Sigmoid colon (tissue), 7 donors: ENCODE data around the gene MRPS18B. TPM values are rescaled to one million over a fixed set of nuclear protein-coding genes. Genes with fewer than 3 reads are reported as not detected.
A peak's percentile ranks its signal among the peaks of the same experiment; 100 is the strongest.

Experiments used
- DNase-seq: peaks from one replicate; pipeline ENCODE4 v3.0.0-alpha.2; 2019
- H3K27ac ChIP-seq, 4 donors: fragments of 200-600 bp; sonication (generic); one replicate each; pipeline ENCODE4 v1.5.1; 2016 to 2019; ENCODE audit warnings: mild to moderate bottlenecking in 1 of 4
- H3K27me3 ChIP-seq, 3 donors: fragments of 200-600 bp; sonication (generic); one replicate each; pipeline ENCODE4 v1.5.1; 2019; ENCODE audit warnings: mild to moderate bottlenecking in 1 of 3
- H3K36me3 ChIP-seq, 4 donors: fragments of 200-600 bp; sonication (generic); one replicate each; pipeline ENCODE4 v1.5.1; 2016 to 2019
- H3K4me1 ChIP-seq, 4 donors: fragments of 200-600 bp; sonication (generic); one replicate each; pipeline ENCODE4 v1.5.1; 2017 to 2019
- H3K4me3 ChIP-seq, 4 donors: fragments of 200-600 bp; sonication (generic); one replicate each; pipeline ENCODE4 v1.5.1; 2017 to 2019; ENCODE audit warnings: mild to moderate bottlenecking in 2 of 4, moderate library complexity in 1 of 4
- H3K9me3 ChIP-seq, 4 donors: fragments of 200-600 bp in 3 of 4; sonication (generic) in 3 of 4; one replicate each; pipeline versions ENCODE4 v1.5.1 to v1.6.1; 2013 to 2019
- EP300 ChIP-seq, 4 donors: sonication (generic); formaldehyde crosslinking; IDR thresholded peaks; one replicate each; pipeline ENCODE4 v1.6.1; 2017; ENCODE audit warnings: antibody characterized with exemption in 4 of 4
- POLR2A ChIP-seq, 2 donors: fragments of 450-650 bp; IDR thresholded peaks; one replicate each; pipeline ENCODE4 v1.6.1; 2016; ENCODE audit warnings: antibody characterized with exemption in 2 of 2, mild to moderate bottlenecking in 2 of 2, moderate library complexity in 2 of 2
- POLR2AphosphoS5 ChIP-seq, 4 donors: sonication (generic); formaldehyde crosslinking; IDR thresholded peaks; one replicate each; pipeline ENCODE4 v1.6.1; 2017; ENCODE audit warnings: antibody characterized with exemption in 4 of 4
- WGBS, 2 donors: extraction: QIAGEN DNeasy Blood & Tissue Kit; methylation state at CpG; one replicate each; pipeline ENCODE4 v1.1.7; 2013; 5-methylcytosine and 5-hydroxymethylcytosine counted together
- intact Hi-C: fragments of 100-400 bp; cut with DNase I; formaldehyde crosslinking; loops from one replicate; pipeline ENCODE4 v1.15.1; 2023
- polyA plus RNA-seq, 3 donors: library from polyadenylated mRNA; stranded (reverse); fragments of 200-250 nt; gene quantifications; one replicate each; pipeline ENCODE4 v1.2.3, GENCODE V29; 2013
- total RNA-seq, 4 donors: library from RNA; depleted of rRNA; stranded (reverse); fragments of >200 nt; gene quantifications; one replicate each; pipeline ENCODE4 v1.1.0, GENCODE V29; 2016
- TF ChIP-seq, protein P1 (sequence below), 4 experiments: fragments of 450-650 bp in 3 of 4; fragments of 200-600 bp in 1 of 4; IDR thresholded peaks; one replicate each; pipeline ENCODE4 v1.5.1; 2016 to 2019; ENCODE audit warnings: antibody characterized with exemption in 4 of 4, mild to moderate bottlenecking in 3 of 4, moderate library complexity in 2 of 4
- donor health status: healthy with polysubstance abuse.
- donor health status: Bipolar disorder and iron deficiency.
- donor health status: healthy.

The MRPS18B gene
- total RNA-seq (10 to 100 TPM; 36.3 to 58.9 (median 48.4) TPM), polyA plus RNA-seq (10 to 100 TPM; 74.5 to 81.2 (median 78.6) TPM)

DNA sequence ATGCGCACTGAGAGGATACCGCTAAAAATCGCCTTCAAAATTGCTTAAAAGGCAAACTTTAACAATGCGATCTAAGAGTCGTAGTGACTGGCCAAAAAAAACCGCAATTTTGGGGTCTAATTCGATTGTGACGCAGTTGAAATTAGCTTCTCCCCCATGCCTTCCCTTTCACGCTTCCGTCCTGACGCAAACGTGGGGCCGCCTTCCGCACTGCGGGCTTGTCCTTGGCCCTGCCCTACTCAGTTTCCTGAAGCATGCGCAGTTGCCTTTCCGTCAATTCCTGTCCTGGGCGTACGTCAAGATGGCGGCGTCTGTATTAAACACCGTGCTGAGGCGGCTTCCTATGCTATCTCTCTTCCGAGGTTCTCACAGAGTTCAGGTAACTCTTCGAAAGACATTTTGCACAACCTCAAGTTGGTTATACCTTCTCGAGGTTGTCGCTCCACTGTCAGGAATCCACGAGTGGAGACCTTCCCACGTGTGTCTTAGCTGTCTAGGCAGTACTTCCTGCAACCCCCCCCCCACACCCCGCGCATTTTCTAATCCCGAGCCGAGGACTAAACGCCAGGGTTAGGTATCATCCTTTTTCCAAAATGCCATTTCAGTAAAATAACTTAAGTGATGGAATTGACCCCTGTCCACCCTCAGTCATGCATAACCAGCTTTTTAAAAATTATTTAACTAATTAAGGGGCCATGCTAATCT is at the start of gene MRPS18B:
Gene MRPS18B, plus strand, starts transcription at position 276 of the 705 bp plus-strand sequence. Its CDS starts 26 bp downstream, at position 302.
- intact Hi-C loops, result loop anchor here (2.0 to 10.0 kb wide), 4 partner anchors 55 to 1207 kb away; partner anchors contain the start of genes DHX16, FLOT1, HSPA1B and IER3
- Histone ChIP-seq H3K4me1 (peaks cover 0 to 34% (median 32%) of the 10 kb centered on the region in 4 donors), H3K9me3 (no peaks in the 10 kb centered on the region), H3K36me3 (peaks cover 15 to 43% (median 29%) of the 10 kb centered on the region in 4 donors), H3K4me3 (peak within 1 kb of the TSS; percentile 59 to 79 (median 72)), H3K27me3 (no peaks in the 10 kb centered on the region), H3K27ac (peak within 1 kb of the TSS; percentile 89 to 98 (median 95))
- WGBS, 2 donors, result 0% methylated on average over 34 of the region's 34 CpGs
- peak; percentile 99 for DNase-seq
- TF ChIP-seq POLR2AphosphoS5 (IDR thresholded peaks at IDR 0.05), result peak; percentile 81 to 94 (median 91)
- peak; percentile 75 to 83 for TF ChIP-seq POLR2A (IDR thresholded peaks at IDR 0.05)
- TF ChIP-seq, protein P1, sequence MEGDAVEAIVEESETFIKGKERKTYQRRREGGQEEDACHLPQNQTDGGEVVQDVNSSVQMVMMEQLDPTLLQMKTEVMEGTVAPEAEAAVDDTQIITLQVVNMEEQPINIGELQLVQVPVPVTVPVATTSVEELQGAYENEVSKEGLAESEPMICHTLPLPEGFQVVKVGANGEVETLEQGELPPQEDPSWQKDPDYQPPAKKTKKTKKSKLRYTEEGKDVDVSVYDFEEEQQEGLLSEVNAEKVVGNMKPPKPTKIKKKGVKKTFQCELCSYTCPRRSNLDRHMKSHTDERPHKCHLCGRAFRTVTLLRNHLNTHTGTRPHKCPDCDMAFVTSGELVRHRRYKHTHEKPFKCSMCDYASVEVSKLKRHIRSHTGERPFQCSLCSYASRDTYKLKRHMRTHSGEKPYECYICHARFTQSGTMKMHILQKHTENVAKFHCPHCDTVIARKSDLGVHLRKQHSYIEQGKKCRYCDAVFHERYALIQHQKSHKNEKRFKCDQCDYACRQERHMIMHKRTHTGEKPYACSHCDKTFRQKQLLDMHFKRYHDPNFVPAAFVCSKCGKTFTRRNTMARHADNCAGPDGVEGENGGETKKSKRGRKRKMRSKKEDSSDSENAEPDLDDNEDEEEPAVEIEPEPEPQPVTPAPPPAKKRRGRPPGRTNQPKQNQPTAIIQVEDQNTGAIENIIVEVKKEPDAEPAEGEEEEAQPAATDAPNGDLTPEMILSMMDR (IDR thresholded peaks at IDR 0.05), result no peak
- peak in 1 of 4 donors; percentile 34 for TF ChIP-seq EP300 (IDR thresholded peaks at IDR 0.05)

DNA sequence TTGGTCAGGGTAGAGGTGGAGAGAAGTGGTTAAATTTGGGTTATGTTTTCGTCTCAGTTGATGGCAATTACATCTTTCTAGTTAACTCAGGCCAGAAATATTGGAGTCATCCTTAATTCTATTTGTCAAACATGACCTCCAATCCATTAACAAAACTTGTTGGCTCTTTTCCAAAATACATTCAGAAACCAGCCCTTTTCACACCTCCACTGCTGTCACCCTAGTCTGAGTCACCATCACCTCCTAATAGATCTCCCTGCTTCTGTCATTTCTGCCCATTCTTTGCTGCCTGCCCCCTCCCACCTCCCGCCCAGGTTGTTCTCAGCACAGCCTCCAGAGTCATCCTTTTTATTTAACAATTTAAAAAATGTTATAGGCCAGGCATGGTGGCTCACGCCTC is 49.4 kb upstream of the MRPS18B start:
- H3K36me3 ChIP-seq, result peaks cover 0 to 2% (median 0%) of the 10 kb centered on the region in 4 donors
- no peaks in the 10 kb centered on the region for H3K27me3 ChIP-seq
- H3K27ac ChIP-seq, result no peak overlapping the region
- no peaks in the 10 kb centered on the region for H3K9me3 ChIP-seq
- H3K4me1 ChIP-seq, result peaks cover 0 to 27% (median 24%) of the 10 kb centered on the region in 4 donors
- 61 to 73% methylated on average over 3 of the region's 3 CpGs for WGBS, 2 donors
- DNase-seq, result no peak
- TF ChIP-seq POLR2A (IDR thresholded peaks at IDR 0.05), result no peak
- no peak overlapping the region for H3K4me3 ChIP-seq
- intact Hi-C loops, result no loop called here

DNA sequence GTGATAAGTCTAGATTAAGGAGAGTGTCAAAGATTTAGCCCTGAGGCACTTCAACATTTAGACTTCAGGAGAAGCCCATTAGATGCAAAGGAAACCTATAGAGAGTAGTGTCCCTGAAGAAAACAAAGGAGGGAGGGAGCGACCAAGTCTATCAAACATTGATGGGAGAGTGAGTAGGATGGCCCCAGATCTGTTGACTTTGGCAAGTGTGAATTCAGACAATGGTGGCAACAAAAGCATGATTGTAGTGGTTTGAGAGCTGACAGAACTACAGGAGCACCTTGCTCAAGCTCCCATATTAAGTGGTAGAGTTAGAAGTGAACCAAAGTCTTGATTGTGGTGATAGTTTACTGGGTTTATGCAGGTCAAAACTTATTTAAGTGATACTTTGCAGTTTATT is 47.4 kb upstream of the MRPS18B start:
- Histone ChIP-seq H3K36me3 (peaks cover 0 to under 1% (median 0%) of the 10 kb centered on the region in 4 donors), H3K4me1 (peaks cover 0 to 36% (median 30%) of the 10 kb centered on the region in 4 donors), H3K27me3 (no peaks in the 10 kb centered on the region), H3K9me3 (no peaks in the 10 kb centered on the region), H3K27ac (peak overlapping the region; percentile 84 to 91 (median 90)), H3K4me3 (peak overlapping the region; percentile 52 to 66 (median 62))
- TF ChIP-seq POLR2AphosphoS5 (IDR thresholded peaks at IDR 0.05) (no peak), EP300 (IDR thresholded peaks at IDR 0.05) (no peak), POLR2A (IDR thresholded peaks at IDR 0.05) (no peak)
- TF ChIP-seq, protein P1 (IDR thresholded peaks at IDR 0.05), result no peak
- intact Hi-C loops, result loop anchor here (2.0 kb wide), 1 partner anchor 13 kb away; the partner anchor contains the start of genes GNL1 and PRR3
- no peak for DNase-seq
- WGBS, 2 donors, result 12 to 70% methylated on average over 1 of the region's 1 CpG

GRCh38 chr6:30570740-30571074 is 46.9 kb upstream of the MRPS18B start:
- Histone ChIP-seq H3K4me1 (peaks cover 0 to 38% (median 30%) of the 10 kb centered on the region in 4 donors), H3K36me3 (peaks cover 0 to 5% (median 0%) of the 10 kb centered on the region in 4 donors), H3K4me3 (peak overlapping the region; percentile 52 to 66 (median 62)), H3K27ac (peak overlapping the region; percentile 84 to 91 (median 90)), H3K27me3 (no peaks in the 10 kb centered on the region), H3K9me3 (no peaks in the 10 kb centered on the region)
- 0 to 1% methylated on average over 18 of the region's 18 CpGs for WGBS, 2 donors
- TF ChIP-seq POLR2AphosphoS5 (IDR thresholded peaks at IDR 0.05), result no peak
- TF ChIP-seq POLR2A (IDR thresholded peaks at IDR 0.05), result no peak
- TF ChIP-seq, protein P1 (IDR thresholded peaks at IDR 0.05), result no peak
- no peak for TF ChIP-seq EP300 (IDR thresholded peaks at IDR 0.05)
- intact Hi-C loops, result loop anchor here (2.0 kb wide), 1 partner anchor 14 kb away; the partner anchor contains the start of genes GNL1 and PRR3
- no peak for DNase-seq

- peak; percentile 99 for DNase-seq
- Histone ChIP-seq H3K27ac (peak within 1 kb of the TSS; percentile 84 to 91 (median 90)), H3K4me3 (peak within 1 kb of the TSS; percentile 52 to 66 (median 62)), H3K9me3 (no peaks in the 10 kb centered on the region), H3K27me3 (no peaks in the 10 kb centered on the region), H3K36me3 (peaks cover 0 to 5% (median 0%) of the 10 kb centered on the region in 4 donors), H3K4me1 (peaks cover 0 to 38% (median 30%) of the 10 kb centered on the region in 4 donors)
- 0% methylated on average over 59 of the region's 59 CpGs for WGBS, 2 donors
- TF ChIP-seq EP300 (IDR thresholded peaks at IDR 0.05), result peak in 2 of 4 donors; percentile 15 to 53
- peak; percentile 34 to 78 for TF ChIP-seq POLR2A (IDR thresholded peaks at IDR 0.05)
- TF ChIP-seq, protein P1 (IDR thresholded peaks at IDR 0.05), result no peak
- peak; percentile 86 to 96 (median 88) for TF ChIP-seq POLR2AphosphoS5 (IDR thresholded peaks at IDR 0.05)
- intact Hi-C loops, result loop anchor here (2.0 kb wide), 1 partner anchor 14 kb away; the partner anchor contains the start of genes GNL1 and PRR3
Observed at GRCh38 chr6:30571075-30571761, 46.4 kb upstream of the MRPS18B start, which contains the start of gene ABCF1. Gene ABCF1 (plus strand): TSS chr6:30571442. CDS start chr6:30571488, 46 bp downstream.
